IMR-90 (cell line): ENCODE measurements around the gene GALNT5. TPM values are rescaled to one million over a fixed set of nuclear protein-coding genes. Genes with fewer than 3 reads are reported as not detected.

Source experiments
- ATAC-seq: fragments of 200-7000 bp; cut with Tn5 transposase; 2 replicates; pipeline ENCODE4 v1.9.1; 2020; ENCODE audit warnings: low read depth, mild to moderate bottlenecking, moderate library complexity
- BruUV-seq: library from RNA; stranded (reverse); fragments of 400-500 nt; replicated peaks from 2 replicates; lab custom pipeline; 2021; lab: Mats Ljungman, UMichigan
- CTCF ChIA-PET: fragments of 300-600 bp; formaldehyde crosslinking; extraction: SDS; loops from one replicate; lab custom pipeline; 2021; ENCODE audit warnings: antibody characterized with exemption; lab: Yijun Ruan, JAX
- POLR2A ChIA-PET: fragments of 300-600 bp; sonication (Branson Sonifier 250); formaldehyde crosslinking; loops from one replicate; lab custom pipeline; 2022; ENCODE audit warnings: antibody characterized with exemption; ENCODE audit not compliant: unreplicated experiment; lab: Charles Lee
- DNase-seq: peaks from one replicate; pipeline ENCODE4 v3.0.0; 2013
- H2AFZ ChIP-seq: replicated peaks from 2 replicates; pipeline ENCODE3; 2013; ENCODE audit warnings: low read length, mild to moderate bottlenecking; ENCODE audit not compliant: poor library complexity
- H2AK5ac ChIP-seq: 2 replicates; pipeline ENCODE4 v1.6.1; 2013; ENCODE audit warnings: low read depth, low read length, inconsistent platforms
- H2AK9ac ChIP-seq: replicated peaks from 2 replicates; pipeline ENCODE3; 2013; ENCODE audit warnings: mild to moderate bottlenecking, low read depth, low read length, moderate library complexity; ENCODE audit not compliant: poor library complexity
- H2BK120ac ChIP-seq: 2 replicates; pipeline ENCODE4 v1.6.1; 2013; ENCODE audit warnings: low read depth, low read length, inconsistent platforms
- H2BK15ac ChIP-seq: 3 replicates; pipeline ENCODE4 v1.6.1; 2013; ENCODE audit warnings: low read depth, low read length, inconsistent platforms
- H2BK20ac ChIP-seq: 2 replicates; pipeline ENCODE4 v1.6.1; 2013; ENCODE audit warnings: low read depth, mild to moderate bottlenecking, inconsistent platforms, low read length, moderate library complexity
- H2BK5ac ChIP-seq: 2 replicates; pipeline ENCODE4 v1.6.1; 2013; ENCODE audit warnings: mild to moderate bottlenecking, low read depth, low read length, inconsistent platforms; ENCODE audit not compliant: poor library complexity, severe bottlenecking
- H3K14ac ChIP-seq: replicated peaks from 2 replicates; pipeline ENCODE4 v1.6.1; 2013; ENCODE audit warnings: low read depth, low read length, inconsistent platforms
- H3K18ac ChIP-seq: 2 replicates; pipeline ENCODE4 v1.6.1; 2013; ENCODE audit warnings: low read depth, low read length, control low read depth
- H3K23ac ChIP-seq: 2 replicates; pipeline ENCODE4 v1.6.1; 2013; ENCODE audit warnings: low read depth, low read length, inconsistent platforms
- H3K27ac ChIP-seq: 2 replicates; pipeline ENCODE4 v1.5.1; 2013; ENCODE audit warnings: mild to moderate bottlenecking, control low read depth, low read length; ENCODE audit not compliant: insufficient read depth
- H3K27me3 ChIP-seq: 2 replicates; pipeline ENCODE4 v1.6.1; 2013; ENCODE audit warnings: low read length; ENCODE audit not compliant: control insufficient read depth, insufficient read depth
- H3K36me3 ChIP-seq: 2 replicates; pipeline ENCODE4 v1.6.1; 2013; ENCODE audit warnings: low read length, mixed read lengths; ENCODE audit not compliant: control insufficient read depth, insufficient read depth
- H3K4ac ChIP-seq: 2 replicates; pipeline ENCODE4 v1.6.1; 2013; ENCODE audit warnings: low read depth, low read length, inconsistent platforms
- H3K4me1 ChIP-seq: 2 replicates; pipeline ENCODE4 v1.6.1; 2013; ENCODE audit warnings: low read length, mixed read lengths; ENCODE audit not compliant: control insufficient read depth, insufficient read depth
- H3K4me2 ChIP-seq: 2 replicates; pipeline ENCODE4 v1.6.1; 2013; ENCODE audit warnings: low read depth, mild to moderate bottlenecking, control low read depth, low read length, moderate library complexity
- H3K4me3 ChIP-seq: 2 replicates; pipeline ENCODE4 v1.5.1; 2013; ENCODE audit warnings: low read depth, mild to moderate bottlenecking, control low read depth, low read length, moderate library complexity; ENCODE audit not compliant: insufficient read depth
- H3K56ac ChIP-seq: 2 replicates; pipeline ENCODE4 v1.6.1; 2013; ENCODE audit warnings: low read length, inconsistent platforms; ENCODE audit not compliant: insufficient read depth; ENCODE audit errors: extremely low read depth
- H3K79me1 ChIP-seq, 2 experiments: 2 replicates each; pipeline ENCODE4 v1.6.1; 2013; ENCODE audit warnings: low read length in 2 of 2, inconsistent platforms in 1 of 2, low read depth in 1 of 2
- H3K9ac ChIP-seq: 2 replicates; pipeline ENCODE4 v1.6.1; 2013; ENCODE audit warnings: low read depth, low read length, control low read depth
- H3K9me1 ChIP-seq: 2 replicates; pipeline ENCODE4 v1.6.1; 2013; ENCODE audit warnings: low read length, inconsistent platforms; ENCODE audit not compliant: insufficient read depth
- H3K9me3 ChIP-seq: 2 replicates; pipeline ENCODE4 v1.6.1; 2013; ENCODE audit warnings: low read length; ENCODE audit not compliant: control insufficient read depth, insufficient read depth
- H4K20me1 ChIP-seq: 2 replicates; pipeline ENCODE4 v1.6.1; 2013; ENCODE audit warnings: low read length, inconsistent platforms; ENCODE audit not compliant: insufficient read depth
- H4K5ac ChIP-seq: 2 replicates; pipeline ENCODE4 v1.6.1; 2013; ENCODE audit warnings: mild to moderate bottlenecking, low read depth, low read length, control low read depth
- H4K8ac ChIP-seq, 2 experiments: 2 replicates each; pipeline ENCODE4 v1.6.1; 2013; ENCODE audit warnings: low read depth in 2 of 2, low read length in 2 of 2, control low read depth in 1 of 2, inconsistent platforms in 1 of 2
- H4K91ac ChIP-seq: 2 replicates; pipeline ENCODE4 v1.6.1; 2013; ENCODE audit warnings: low read depth, low read length, inconsistent platforms; ENCODE audit not compliant: insufficient read depth
- BHLHE40 ChIP-seq: fragments of 150-350 bp; IDR thresholded peaks from 2 replicates; pipeline ENCODE4 v1.6.1; 2016; ENCODE audit warnings: mild to moderate bottlenecking, low read depth, low read length
- CEBPB ChIP-seq: IDR thresholded peaks from 2 replicates; pipeline ENCODE4 v1.6.1; 2012; ENCODE audit warnings: low read depth, low read length, improper control_type of control experiment
- CHD1 ChIP-seq: IDR thresholded peaks from 2 replicates; pipeline ENCODE4 v1.6.1; 2012; ENCODE audit warnings: low read depth, low read length, improper control_type of control experiment
- CTCF ChIP-seq: conservative IDR thresholded peaks from 2 replicates; pipeline ENCODE4 v1.5.1; 2012; ENCODE audit warnings: mild to moderate bottlenecking, low read depth, low read length, improper control_type of control experiment
- FOS ChIP-seq: fragments of 150-350 bp; IDR thresholded peaks from 2 replicates; pipeline ENCODE4 v1.6.1; 2016; ENCODE audit warnings: low read depth, low read length
- MAFK ChIP-seq: IDR thresholded peaks from 2 replicates; pipeline ENCODE4 v1.6.1; 2012; ENCODE audit warnings: low read depth, low read length, improper control_type of control experiment
- MAZ ChIP-seq: IDR thresholded peaks from 2 replicates; pipeline ENCODE4 v1.6.1; 2012; ENCODE audit warnings: low read depth, mild to moderate bottlenecking, low read length, improper control_type of control experiment, moderate library complexity, borderline replicate concordance
- MXI1 ChIP-seq: IDR thresholded peaks from 2 replicates; pipeline ENCODE4 v1.6.1; 2012; ENCODE audit warnings: low read depth, mild to moderate bottlenecking, low read length, moderate library complexity, borderline replicate concordance
- NFE2L2 ChIP-seq: fragments of 150-350 bp; IDR thresholded peaks from 2 replicates; pipeline ENCODE4 v1.6.1; 2016; ENCODE audit warnings: low read depth, mild to moderate bottlenecking, low read length
- POLR2A ChIP-seq: IDR thresholded peaks from 2 replicates; pipeline ENCODE4 v1.6.1; 2012; ENCODE audit warnings: mild to moderate bottlenecking, low read depth, low read length
- RAD21 ChIP-seq: IDR thresholded peaks from 2 replicates; pipeline ENCODE4 v1.6.1; 2012; ENCODE audit warnings: low read length, improper control_type of control experiment
- RCOR1 ChIP-seq: IDR thresholded peaks from 2 replicates; pipeline ENCODE4 v1.6.1; 2012; ENCODE audit warnings: mild to moderate bottlenecking, low read length, improper control_type of control experiment; ENCODE audit not compliant: insufficient replicate concordance
- RFX5 ChIP-seq: IDR thresholded peaks from 2 replicates; pipeline ENCODE4 v1.8.0; 2012; ENCODE audit warnings: low read depth, mild to moderate bottlenecking, low read length, moderate library complexity
- SMC3 ChIP-seq: fragments of 150-350 bp; IDR thresholded peaks from 2 replicates; pipeline ENCODE4 v1.6.1; 2016; ENCODE audit warnings: low read depth, mild to moderate bottlenecking, antibody characterized with exemption, low read length, moderate library complexity
- USF2 ChIP-seq: fragments of 150-350 bp; IDR thresholded peaks from 2 replicates; pipeline ENCODE4 v1.6.1; 2017; ENCODE audit warnings: mild to moderate bottlenecking, antibody characterized with exemption, low read length, low read depth
- WGBS, 2 experiments: methylation state at CpG; one replicate each; pipeline versions ENCODE4 v1.1.5 to v1.1.7; 2013; ENCODE audit warnings: missing lambda C conversion rate in 2 of 2; ENCODE audit not compliant: insufficient read length in 1 of 2; ENCODE audit errors: extremely low coverage in 2 of 2; 5-methylcytosine and 5-hydroxymethylcytosine counted together
- dilution Hi-C: fragments of 300-500 bp; cut with HindIII; formaldehyde crosslinking; loops from one replicate; pipeline ENCODE4 v1.14.3; 2018; ENCODE audit warnings: low sequenced_read_pairs; ENCODE audit not compliant: unreplicated experiment
- in situ Hi-C: fragments of 300-500 bp; cut with MboI; formaldehyde crosslinking; loops from 3 replicates; pipeline ENCODE4 v1.14.3; 2019; ENCODE audit warnings: low sequenced_read_pairs, inconsistent platforms, mixed read lengths
- intact Hi-C: fragments of 100-400 bp; cut with micrococcal nuclease; formaldehyde crosslinking; loops from 2 replicates; pipeline ENCODE4 v1.10.0; 2022
- polyA plus RNA-seq, 3 experiments: library from polyadenylated mRNA; depleted of rRNA; stranded (reverse); fragments of >200 nt; gene quantifications; 2 replicates each; pipeline ENCODE4 v1.2.3, GENCODE V29; 2012; ENCODE audit warnings: low replicate concordance in 1 of 3
- total RNA-seq: library from RNA; depleted of rRNA; stranded (reverse); fragments of >200 nt; gene quantifications from 2 replicates; pipeline ENCODE4 v1.2.3, GENCODE V29; 2012
- TF ChIP-seq, protein P1 (sequence below): fragments of 150-350 bp; IDR thresholded peaks from 2 replicates; pipeline ENCODE4 v1.6.1; 2016; ENCODE audit warnings: low read depth, mild to moderate bottlenecking, low read length, moderate library complexity, borderline replicate concordance

GALNT5 gene
- total and polyA plus RNA-seq, 2 of the 4 experiments (the other 2 are of a cell fraction): 36.3 to 63.3 TPM

- no peak overlapping the region for H3K56ac ChIP-seq
- H2BK120ac ChIP-seq: no peak overlapping the region
- no peak for ATAC-seq
- no peak overlapping the region for H3K18ac ChIP-seq
- no peak overlapping the region for H3K4me3 ChIP-seq
- H3K27ac ChIP-seq: no peak overlapping the region
- H2BK20ac ChIP-seq: no peak overlapping the region
- WGBS, 2 experiments: no CpG with 5 or more reads among the region's 2 CpGs
- peaks cover 5% of the 10 kb centered on the region for H3K4me1 ChIP-seq
- ChIA-PET CTCF (no interaction called here), POLR2A (no interaction called here)
- H3K4ac ChIP-seq: no peak overlapping the region
- no peak overlapping the region for H2BK15ac ChIP-seq
- no peaks in the 10 kb centered on the region for H3K27me3 ChIP-seq
- no peak overlapping the region for H2AFZ ChIP-seq
- H4K8ac ChIP-seq: no peak overlapping the region
- in situ Hi-C loops (no loop called here), dilution Hi-C loops (no loop called here), intact Hi-C loops (no loop called here)
- H2AK9ac ChIP-seq: no peak overlapping the region
- no peak overlapping the region for H4K91ac ChIP-seq
- H2BK5ac ChIP-seq: no peak overlapping the region
- BruUV-seq: no TSS peak
- no peak overlapping the region for H3K14ac ChIP-seq
- no peak for TF ChIP-seq SMC3
- TF ChIP-seq RAD21: no peak
- no peak for TF ChIP-seq CEBPB
- no peak for TF ChIP-seq MXI1
- no peak for TF ChIP-seq CHD1
- TF ChIP-seq CTCF: no peak
- TF ChIP-seq, protein P1, sequence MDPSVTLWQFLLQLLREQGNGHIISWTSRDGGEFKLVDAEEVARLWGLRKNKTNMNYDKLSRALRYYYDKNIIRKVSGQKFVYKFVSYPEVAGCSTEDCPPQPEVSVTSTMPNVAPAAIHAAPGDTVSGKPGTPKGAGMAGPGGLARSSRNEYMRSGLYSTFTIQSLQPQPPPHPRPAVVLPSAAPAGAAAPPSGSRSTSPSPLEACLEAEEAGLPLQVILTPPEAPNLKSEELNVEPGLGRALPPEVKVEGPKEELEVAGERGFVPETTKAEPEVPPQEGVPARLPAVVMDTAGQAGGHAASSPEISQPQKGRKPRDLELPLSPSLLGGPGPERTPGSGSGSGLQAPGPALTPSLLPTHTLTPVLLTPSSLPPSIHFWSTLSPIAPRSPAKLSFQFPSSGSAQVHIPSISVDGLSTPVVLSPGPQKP: no peak
- no peak for TF ChIP-seq RCOR1
- TF ChIP-seq NFE2L2: no peak
- TF ChIP-seq USF2: no peak
- no peak for TF ChIP-seq RFX5
- no peak for TF ChIP-seq POLR2A
- no peak for TF ChIP-seq FOS
- no peak for TF ChIP-seq MAZ
- no peak for TF ChIP-seq BHLHE40
- TF ChIP-seq MAFK: no peak
- peaks cover 6% of the 10 kb centered on the region; the same call in 1 of the 2 replicates for H3K9me1 ChIP-seq
- no peak overlapping the region for H3K9ac ChIP-seq
- H2AK5ac ChIP-seq: no peak overlapping the region
- no peak for DNase-seq
- H4K20me1 ChIP-seq: no peaks in the 10 kb centered on the region
- H3K79me1 ChIP-seq: peaks cover 23 to 40% of the 10 kb centered on the region in 2 experiments
- peaks cover 3% of the 10 kb centered on the region for H3K36me3 ChIP-seq
- H3K23ac ChIP-seq: no peak overlapping the region
- no peaks in the 10 kb centered on the region for H3K9me3 ChIP-seq
- H4K5ac ChIP-seq: no peak overlapping the region
- no peak overlapping the region for H3K4me2 ChIP-seq
Observed at GRCh38 chr2:157269060-157269459, 11.6 kb downstream of the GALNT5 start.
